Measurements from ENCODE around the gene ANKRD50. TPM values are rescaled to one million over a fixed set of nuclear protein-coding genes. Genes with fewer than 3 reads are reported as not detected.

Gene ANKRD50
- total and polyA plus RNA-seq, 9 of the 15 experiments (the other 6 are each of a cell fraction or from before 2014, with no cell fraction given) = 2.0 to 8.0 (median 6.2) TPM

DNA sequence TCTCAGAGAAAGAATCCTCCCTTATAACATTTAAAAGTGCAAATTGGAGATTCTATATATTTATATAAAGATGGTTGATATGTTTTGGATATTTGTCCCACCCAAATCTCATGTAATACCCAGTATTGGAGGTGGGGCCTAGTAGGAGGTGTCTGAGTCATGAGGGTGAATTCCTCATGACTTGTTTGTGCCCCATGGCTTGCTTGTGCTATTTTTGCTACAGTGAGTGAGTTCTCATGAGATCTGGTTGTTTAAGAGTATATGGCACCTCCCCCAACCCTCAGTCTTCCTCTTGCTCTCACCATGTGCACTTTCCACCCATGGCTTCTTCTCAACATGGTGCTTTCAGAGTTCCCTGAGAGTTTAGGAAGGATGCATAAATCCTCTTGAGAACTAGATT, 9.5 kb upstream of the ANKRD50 start:
- Histone ChIP-seq H3K9me3 (replicated peaks; ENCODE audit: control insufficient read depth, insufficient read depth, low read depth, low read length) (no peaks in the 10 kb centered on the region), H3K36me3 (ENCODE audit: control insufficient read depth, insufficient read depth, low read length) (no peaks in the 10 kb centered on the region), H4K20me1 (replicated peaks; ENCODE audit: control insufficient read depth, insufficient read depth, low read length) (no peaks in the 10 kb centered on the region), H3K9me1 (ENCODE audit: control insufficient read depth, insufficient read depth, low read length) (no peaks in the 10 kb centered on the region), H3K9ac (ENCODE audit: insufficient read depth in 1 of 2, low read depth in 2 of 2, low read length in 2 of 2) (no peak overlapping the region), H3K4me3 (no peak overlapping the region), H3K4me2 (ENCODE audit: insufficient read depth, low read length) (no peak overlapping the region), H3K4me1 (replicated peaks in 1 of 2; ENCODE audit: control insufficient read depth in 2 of 2, insufficient read depth in 2 of 2, low read length in 2 of 2) (no peaks in the 10 kb centered on the region), H2AFZ (ENCODE audit: low read depth, low read length) (no peak overlapping the region), H3K79me2 (ENCODE audit: control insufficient read depth, insufficient read depth, low read length) (no peaks in the 10 kb centered on the region), H3K27ac (ENCODE audit: extremely low read depth, low read depth, low read length) (no peak overlapping the region), H3K27me3 (ENCODE audit: control insufficient read depth in 2 of 2, insufficient read depth in 2 of 2, low read length in 2 of 2) (no peaks in the 10 kb centered on the region)
- ATAC-seq (no peak), DNase-seq (ENCODE audit: extremely low read depth in 1 of 4, low spot score in 3 of 4) (no peak), FAIRE-seq (no peak)
- in situ Hi-C loops (cut with MboI) (no loop called here), intact Hi-C loops (cut with micrococcal nuclease) (no loop called here)
- ChIA-PET POLR2A (no interaction called here), CTCF (ENCODE audit: low intra/inter-chr PET ratio) (no interaction called here)
- BruUV-seq (replicated peaks) = no TSS peak
- TF ChIP-seq HMGN3 (IDR thresholded peaks at IDR 0.05; ENCODE audit: borderline replicate concordance, extremely low read depth, insufficient read length, low read depth, low read length) (no peak), BRCA1 (IDR thresholded peaks at IDR 0.05) (no peak), BRCA1 (CRISPR knock-in tag; IDR thresholded peaks at IDR 0.05) (no peak), MAZ (CRISPR knock-in tag; conservative IDR thresholded peaks at IDR 0.05 in 1 of 2, IDR thresholded peaks at IDR 0.05 in 1 of 2) (no peak), PYGO2 (tag; IDR thresholded peaks at IDR 0.05) (no peak), RBFOX2 (IDR thresholded peaks at IDR 0.05; ENCODE audit: low read depth, low read length) (no peak), NFE2L1 (tag; IDR thresholded peaks at IDR 0.05; ENCODE audit: borderline replicate concordance, low read depth) (no peak), RCOR1 (IDR thresholded peaks at IDR 0.05; ENCODE audit: borderline replicate concordance in 1 of 2, low read depth in 2 of 2, low read length in 2 of 2) (no peak), ZNF584 (CRISPR knock-in tag; IDR thresholded peaks at IDR 0.05; ENCODE audit: low read depth) (no peak), SMAD3 (CRISPR knock-in tag; conservative IDR thresholded peaks at IDR 0.05) (no peak), ZNF184 (CRISPR knock-in tag; IDR thresholded peaks at IDR 0.05) (no peak), ZNF347 (CRISPR knock-in tag; IDR thresholded peaks at IDR 0.05; ENCODE audit: low read depth) (no peak)
- TF ChIP-seq, protein P1, sequence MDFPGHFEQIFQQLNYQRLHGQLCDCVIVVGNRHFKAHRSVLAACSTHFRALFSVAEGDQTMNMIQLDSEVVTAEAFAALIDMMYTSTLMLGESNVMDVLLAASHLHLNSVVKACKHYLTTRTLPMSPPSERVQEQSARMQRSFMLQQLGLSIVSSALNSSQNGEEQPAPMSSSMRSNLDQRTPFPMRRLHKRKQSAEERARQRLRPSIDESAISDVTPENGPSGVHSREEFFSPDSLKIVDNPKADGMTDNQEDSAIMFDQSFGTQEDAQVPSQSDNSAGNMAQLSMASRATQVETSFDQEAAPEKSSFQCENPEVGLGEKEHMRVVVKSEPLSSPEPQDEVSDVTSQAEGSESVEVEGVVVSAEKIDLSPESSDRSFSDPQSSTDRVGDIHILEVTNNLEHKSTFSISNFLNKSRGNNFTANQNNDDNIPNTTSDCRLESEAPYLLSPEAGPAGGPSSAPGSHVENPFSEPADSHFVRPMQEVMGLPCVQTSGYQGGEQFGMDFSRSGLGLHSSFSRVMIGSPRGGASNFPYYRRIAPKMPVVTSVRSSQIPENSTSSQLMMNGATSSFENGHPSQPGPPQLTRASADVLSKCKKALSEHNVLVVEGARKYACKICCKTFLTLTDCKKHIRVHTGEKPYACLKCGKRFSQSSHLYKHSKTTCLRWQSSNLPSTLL (IDR thresholded peaks at IDR 0.05) = no peak
- TF ChIP-seq, protein P2, sequence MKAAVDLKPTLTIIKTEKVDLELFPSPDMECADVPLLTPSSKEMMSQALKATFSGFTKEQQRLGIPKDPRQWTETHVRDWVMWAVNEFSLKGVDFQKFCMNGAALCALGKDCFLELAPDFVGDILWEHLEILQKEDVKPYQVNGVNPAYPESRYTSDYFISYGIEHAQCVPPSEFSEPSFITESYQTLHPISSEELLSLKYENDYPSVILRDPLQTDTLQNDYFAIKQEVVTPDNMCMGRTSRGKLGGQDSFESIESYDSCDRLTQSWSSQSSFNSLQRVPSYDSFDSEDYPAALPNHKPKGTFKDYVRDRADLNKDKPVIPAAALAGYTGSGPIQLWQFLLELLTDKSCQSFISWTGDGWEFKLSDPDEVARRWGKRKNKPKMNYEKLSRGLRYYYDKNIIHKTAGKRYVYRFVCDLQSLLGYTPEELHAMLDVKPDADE (conservative IDR thresholded peaks at IDR 0.05; ENCODE audit: control insufficient read depth, low read depth, low read length) = no peak
- TF ChIP-seq, protein P3, sequence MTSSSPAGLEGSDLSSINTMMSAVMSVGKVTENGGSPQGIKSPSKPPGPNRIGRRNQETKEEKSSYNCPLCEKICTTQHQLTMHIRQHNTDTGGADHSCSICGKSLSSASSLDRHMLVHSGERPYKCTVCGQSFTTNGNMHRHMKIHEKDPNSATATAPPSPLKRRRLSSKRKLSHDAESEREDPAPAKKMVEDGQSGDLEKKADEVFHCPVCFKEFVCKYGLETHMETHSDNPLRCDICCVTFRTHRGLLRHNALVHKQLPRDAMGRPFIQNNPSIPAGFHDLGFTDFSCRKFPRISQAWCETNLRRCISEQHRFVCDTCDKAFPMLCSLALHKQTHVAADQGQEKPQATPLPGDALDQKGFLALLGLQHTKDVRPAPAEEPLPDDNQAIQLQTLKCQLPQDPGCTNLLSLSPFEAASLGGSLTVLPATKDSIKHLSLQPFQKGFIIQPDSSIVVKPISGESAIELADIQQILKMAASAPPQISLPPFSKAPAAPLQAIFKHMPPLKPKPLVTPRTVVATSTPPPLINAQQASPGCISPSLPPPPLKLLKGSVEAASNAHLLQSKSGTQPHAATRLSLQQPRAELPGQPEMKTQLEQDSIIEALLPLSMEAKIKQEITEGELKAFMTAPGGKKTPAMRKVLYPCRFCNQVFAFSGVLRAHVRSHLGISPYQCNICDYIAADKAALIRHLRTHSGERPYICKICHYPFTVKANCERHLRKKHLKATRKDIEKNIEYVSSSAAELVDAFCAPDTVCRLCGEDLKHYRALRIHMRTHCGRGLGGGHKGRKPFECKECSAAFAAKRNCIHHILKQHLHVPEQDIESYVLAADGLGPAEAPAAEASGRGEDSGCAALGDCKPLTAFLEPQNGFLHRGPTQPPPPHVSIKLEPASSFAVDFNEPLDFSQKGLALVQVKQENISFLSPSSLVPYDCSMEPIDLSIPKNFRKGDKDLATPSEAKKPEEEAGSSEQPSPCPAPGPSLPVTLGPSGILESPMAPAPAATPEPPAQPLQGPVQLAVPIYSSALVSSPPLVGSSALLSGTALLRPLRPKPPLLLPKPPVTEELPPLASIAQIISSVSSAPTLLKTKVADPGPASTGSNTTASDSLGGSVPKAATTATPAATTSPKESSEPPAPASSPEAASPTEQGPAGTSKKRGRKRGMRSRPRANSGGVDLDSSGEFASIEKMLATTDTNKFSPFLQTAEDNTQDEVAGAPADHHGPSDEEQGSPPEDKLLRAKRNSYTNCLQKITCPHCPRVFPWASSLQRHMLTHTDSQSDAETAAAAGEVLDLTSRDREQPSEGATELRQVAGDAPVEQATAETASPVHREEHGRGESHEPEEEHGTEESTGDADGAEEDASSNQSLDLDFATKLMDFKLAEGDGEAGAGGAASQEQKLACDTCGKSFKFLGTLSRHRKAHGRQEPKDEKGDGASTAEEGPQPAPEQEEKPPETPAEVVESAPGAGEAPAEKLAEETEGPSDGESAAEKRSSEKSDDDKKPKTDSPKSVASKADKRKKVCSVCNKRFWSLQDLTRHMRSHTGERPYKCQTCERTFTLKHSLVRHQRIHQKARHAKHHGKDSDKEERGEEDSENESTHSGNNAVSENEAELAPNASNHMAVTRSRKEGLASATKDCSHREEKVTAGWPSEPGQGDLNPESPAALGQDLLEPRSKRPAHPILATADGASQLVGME (CRISPR knock-in tag; IDR thresholded peaks at IDR 0.05) = no peak
